SW480 (cell line): ENCODE results near the gene IQCN.

Experiments used
- DNase-seq: peaks from one replicate; pipeline ENCODE4 v3.0.0-alpha.2; 2016; ENCODE audit warnings: low spot score

The IQCN gene

DNA sequence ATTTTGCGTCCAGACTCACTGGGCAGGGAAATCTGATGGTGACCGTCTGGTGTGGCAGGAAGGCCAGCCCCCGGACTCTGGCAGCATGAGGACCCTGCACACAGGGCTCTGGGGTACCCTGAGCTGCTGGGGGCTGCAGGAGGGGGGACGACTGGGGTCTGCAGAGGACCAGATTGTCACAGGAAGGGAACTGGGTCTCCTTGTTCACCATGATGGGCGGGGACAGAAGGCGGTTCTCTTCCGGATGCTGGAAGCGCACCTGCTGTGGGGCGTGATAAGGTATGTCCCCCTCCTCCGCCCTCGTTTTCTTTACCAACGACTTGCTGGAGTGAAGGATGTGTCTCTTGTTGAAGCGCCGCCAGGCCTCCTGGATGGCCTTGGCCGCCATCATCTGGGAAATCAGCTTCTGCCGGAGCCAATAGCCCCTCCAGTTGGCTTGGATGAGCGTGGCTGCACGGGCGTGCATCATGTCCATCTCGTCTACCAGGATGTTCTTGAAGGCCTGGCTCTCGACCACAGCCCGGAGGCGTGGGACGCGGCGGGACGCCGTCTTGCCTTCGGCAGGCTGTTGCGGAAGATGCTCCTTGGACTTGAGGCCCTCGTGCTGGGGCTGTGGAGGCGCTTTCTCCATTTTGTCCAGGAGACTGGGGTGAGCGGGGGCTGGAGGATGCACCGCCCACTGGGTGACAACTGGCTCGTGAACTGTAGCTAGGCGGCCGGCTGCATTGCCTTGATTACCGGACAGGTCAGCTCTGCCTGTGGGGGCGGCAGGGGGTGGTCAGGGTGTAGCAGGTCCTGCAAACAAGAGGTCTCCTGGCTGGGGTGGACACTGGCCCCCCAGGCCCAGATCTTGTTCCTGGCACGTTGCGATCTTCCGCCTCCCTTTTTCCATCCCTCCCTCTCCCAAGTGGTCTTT is 7.2 kb downstream of the IQCN start:
- DNase-seq, result no peak

DNA sequence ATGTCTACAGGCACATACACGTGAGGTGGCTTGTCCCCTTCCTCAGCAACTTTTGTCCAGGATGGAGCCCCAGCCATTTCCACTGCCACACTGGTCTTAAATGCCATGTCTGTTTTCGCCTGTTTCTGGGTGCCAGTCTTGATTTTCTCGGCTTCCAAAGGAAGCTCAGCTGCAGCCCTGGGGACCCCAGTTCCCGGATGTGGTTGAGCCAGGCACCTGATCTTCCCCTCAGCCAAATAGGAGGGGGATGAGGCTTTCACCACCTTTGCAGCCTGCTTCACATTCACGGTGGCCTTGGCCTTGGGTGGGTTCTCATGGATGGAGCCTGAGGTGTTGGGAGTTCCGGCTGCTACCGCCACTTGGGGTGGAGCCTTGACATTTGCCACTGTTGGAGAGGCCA is 8.7 kb downstream of the IQCN start:
- DNase-seq, result no peak

DNA sequence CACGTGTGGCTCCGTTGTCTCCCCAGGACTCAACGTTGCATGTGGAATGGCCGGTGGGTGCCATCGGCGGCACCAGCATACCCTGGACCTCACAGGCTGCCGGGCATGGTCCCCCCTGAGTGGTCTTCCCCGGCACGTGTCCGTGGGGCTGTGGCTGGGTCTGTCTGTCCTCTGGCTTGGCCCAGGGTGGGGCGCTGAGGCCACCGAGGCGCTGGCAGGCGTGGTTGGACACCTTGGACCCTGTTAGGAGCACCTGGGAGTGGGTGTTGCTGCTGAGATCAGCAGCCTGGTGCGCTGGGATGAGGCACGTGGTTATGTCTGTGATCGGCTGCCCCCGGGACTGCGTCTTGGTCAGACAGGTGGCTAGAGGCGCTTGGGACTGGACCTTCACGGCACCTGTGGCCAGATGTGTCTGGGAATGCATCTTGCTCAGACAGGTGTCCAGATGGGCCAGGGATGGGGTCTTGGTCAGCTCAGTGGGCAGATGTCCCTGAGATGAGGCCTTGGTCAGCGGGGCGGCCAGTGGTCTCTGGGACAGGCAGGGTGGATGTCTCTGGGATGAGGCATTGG is 9.2 kb downstream of the IQCN start:
- no peak for DNase-seq

DNA sequence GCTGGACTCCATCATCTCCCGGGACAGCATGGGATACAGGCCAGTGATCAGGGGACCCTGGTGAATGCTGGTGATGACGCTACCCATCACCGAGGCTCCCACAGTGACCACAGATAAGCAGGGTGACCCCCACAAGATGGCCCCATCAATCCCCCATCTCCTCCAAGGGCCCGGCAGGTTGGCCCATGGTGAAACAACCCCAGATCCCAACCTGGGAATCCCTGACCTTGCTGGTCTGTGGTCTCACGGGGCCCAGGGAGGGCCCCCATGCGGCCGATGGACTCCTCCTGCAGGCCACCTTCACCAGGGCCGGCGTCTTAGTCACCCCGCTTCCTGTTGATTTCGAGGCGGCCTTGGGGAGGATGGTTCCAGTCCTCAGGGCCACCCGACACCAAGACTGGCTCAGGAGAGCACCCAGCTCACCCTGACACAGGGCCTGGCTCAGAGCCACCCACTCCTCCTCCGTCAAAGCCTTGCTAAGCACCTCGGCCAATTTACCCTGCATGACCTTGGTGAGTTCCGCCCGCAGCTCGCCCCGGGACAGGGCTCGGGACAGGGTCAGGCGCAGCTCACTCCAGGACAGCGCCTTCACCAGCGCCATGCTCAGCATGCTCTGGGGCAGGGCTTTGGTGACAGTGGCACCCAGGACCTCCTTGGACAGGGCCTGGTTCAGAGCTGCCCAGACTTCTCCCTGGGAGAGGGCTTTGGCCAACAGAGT is 10.0 kb downstream of the IQCN start:
- DNase-seq, result no peak

DNA sequence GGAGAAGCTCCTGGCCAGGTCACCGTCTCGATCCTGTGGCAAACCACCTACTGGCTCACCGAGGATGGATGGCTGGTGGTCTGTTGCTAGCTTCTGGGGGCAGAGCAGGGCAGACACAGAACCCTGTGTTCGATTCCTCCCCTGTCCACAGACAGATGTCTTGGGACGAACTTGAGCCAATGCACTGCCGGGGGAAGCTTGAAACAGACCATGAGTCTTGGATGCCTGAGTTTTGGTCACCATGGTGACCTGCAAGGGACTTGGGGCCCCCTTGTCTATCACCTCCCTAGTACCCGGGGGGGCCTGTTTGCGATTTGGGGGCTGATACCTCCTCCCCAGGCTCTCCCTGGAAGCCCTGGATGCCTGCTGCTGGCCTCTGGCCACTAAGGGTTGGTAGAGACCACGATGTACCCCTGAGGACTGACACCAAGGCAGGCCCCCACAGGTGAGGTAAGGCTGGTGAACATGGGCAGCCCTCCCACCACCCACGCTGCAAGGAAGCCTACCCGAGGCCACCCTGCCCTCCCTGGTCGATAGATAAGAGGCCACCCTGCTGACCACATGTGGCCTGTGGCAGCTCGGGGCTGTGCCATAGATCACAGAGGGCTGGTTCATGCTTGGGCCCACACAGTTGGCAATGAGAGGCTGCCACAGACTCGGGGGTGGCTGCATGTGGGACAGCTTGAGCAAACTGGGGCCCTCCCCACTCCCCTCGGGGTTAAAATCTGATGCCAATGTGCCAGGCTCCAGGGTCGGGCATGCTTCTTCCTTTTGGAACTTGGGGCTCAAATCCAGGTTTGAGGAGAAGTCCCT is 10.7 kb downstream of the IQCN start:
- DNase-seq, result no peak

DNA sequence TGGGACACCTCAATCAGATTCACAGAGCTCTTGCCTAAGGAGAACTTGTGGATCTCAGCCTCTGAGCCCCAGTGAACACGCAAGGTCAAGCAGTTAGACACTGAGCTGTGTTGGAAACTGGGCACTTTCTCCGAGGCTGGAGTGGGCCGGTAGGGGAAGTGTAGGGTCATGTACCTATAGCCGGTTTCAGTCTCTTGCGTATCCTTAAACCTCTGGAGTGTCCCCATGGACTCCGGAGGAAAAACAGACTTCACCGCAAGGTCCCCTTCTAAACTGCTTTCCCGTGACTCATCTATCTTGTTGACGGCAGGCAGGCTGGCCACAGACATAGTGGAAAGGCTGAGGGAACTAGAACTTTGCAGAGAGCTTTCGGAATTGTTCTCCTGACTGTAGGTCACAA is 11.3 kb downstream of the IQCN start:
- DNase-seq, result no peak

DNA sequence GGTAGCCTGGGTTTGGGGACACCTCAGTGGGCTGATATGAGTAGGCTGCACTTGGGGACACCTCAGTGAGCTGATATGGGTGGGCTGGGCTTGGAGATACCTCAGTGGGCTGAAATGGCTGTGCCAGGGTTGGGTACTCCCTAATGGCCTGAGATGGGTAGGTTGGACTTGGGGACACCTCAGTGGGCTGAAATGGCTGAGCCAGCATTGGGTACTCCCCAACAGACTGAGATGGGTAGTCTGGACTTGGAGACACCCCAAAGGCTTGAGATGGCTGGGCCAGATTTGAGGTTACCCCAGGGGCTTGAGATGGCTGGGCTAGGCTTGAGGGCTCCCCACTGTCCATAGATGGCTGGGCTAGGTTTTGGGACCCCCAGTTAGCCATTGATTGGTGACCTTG is 12.1 kb downstream of the IQCN start:
- no peak for DNase-seq

DNA sequence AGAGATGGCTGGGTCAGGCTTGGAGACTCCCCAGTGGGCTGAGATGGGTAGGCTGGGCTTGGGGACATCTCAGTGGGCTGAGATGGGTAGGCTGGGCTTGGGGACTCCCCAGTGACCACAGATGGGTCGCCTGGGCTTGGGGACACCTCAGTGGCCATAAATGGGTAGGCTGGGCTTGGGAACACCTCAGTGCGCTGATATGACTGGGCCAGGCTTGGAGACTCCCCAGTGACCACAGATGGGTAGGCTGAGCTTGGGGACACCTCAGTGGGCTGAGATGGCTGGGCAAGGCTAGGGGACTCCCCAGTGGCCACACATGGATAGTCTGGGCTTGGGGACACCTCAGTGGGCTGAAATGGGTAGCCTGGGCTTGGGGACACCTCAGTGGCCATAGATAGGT is 12.8 kb downstream of the IQCN start:
- DNase-seq, result no peak

DNA sequence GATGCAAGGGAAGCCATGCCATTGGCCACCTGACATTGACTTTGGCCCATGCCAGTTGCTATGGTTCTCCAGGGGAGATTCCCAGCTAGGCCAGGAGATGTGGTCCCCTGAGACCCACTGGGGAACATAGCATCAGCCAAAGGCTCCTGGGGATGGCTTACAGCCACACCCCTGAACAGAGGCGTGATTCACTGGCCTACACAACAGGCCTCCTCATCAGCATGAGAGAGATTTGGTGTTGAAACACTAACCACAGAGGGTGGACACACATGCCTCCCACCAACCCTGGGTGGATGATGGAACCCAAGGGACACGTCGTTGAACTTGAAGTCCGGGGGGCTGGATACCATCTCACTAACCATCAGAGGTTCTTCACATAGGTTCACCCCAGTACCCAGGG is 14.4 kb downstream of the IQCN start:
- no peak for DNase-seq

DNA sequence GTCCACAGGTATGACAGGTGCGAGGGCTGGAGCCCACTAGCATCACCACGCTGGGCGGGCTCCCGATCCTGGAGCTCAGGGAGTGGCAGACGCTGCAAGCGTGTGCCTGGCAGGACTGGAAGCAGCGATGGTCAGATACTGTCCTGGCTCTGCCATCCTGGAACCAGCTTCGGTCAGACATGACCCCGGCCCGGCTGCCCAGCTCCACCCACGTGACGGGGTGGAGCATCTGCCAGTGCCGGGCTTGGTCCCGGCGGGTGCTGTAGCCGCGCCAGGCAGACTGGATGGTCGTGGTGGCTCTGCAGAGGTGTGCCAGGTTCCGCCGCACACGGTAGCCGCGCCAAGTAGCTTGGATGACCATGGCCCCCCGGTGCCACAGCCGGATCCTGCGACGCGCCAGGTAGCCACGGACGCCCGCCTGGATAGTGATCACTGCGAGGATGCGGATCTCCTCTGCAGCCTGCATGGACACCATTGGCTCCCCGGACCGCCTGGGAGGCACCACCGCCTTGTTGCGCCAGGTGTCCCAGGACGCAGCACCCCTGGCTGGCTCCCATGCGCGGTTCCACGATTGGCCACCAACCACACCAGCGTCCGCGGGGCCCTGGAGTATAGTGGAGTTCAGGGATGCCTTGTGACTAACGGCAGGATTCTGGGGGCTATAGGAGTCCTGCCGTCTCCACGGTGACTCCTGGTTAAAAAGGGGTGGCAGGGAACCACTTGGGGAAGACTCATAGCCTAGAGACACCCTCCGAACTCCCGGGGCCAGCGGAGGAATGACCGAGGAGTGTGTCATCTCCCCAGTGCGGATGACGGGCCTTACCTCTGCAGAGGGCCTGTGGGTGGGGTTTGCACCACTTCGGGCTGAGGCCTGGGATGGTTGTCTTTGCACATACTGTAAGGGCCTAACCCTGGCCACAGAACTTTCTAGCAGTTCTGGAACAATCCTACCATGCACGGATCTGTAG is 16.5 kb downstream of the IQCN start:
- DNase-seq, result no peak

DNA sequence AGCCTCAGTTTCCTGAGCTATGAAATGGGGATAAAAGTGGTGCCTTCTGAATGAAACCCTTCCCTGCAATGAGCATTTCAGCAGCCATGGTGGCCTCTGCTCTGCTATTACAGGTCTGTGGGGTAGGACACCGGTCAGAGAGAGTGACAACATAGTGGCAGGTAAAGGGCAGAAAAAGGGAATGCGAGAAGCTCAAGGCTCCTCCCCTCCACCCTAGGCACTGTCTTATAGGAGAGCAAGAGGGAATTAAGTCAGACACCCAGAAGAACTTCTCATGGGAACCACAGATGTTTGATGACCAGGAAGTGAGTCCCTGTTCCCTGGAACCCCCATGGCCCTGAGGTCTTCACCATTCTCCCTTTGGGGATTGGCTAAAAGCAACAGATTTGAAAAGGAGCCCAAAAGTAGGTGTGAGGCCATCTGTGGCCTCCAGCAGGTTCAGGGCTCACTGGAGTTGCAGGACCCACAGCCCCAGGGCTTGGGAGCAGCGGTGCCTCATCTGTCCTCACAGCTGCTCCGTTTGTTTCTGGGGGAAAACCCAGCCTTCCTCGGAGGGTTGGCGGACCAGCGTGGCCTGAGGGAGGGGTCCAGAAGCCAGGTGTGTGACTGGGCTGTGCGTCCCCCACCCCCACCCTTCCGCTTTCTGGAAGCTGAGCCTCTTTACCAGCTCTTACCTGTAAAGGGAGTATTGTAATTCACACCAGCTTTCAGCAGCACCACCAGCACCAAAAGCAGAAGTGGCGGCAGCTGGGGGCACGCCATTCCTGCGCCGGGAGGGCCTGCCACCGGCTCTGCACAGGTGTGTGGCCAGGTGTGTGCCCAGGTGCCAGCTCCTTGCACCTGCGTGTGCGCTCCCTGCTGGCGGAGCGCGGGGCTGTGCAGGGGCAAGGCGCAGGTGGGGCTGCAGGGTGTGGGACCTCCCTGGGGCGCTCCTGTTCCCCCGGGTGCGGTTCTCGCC is 19.4 kb downstream of the IQCN start:
- peak; percentile 39 for DNase-seq

DNA sequence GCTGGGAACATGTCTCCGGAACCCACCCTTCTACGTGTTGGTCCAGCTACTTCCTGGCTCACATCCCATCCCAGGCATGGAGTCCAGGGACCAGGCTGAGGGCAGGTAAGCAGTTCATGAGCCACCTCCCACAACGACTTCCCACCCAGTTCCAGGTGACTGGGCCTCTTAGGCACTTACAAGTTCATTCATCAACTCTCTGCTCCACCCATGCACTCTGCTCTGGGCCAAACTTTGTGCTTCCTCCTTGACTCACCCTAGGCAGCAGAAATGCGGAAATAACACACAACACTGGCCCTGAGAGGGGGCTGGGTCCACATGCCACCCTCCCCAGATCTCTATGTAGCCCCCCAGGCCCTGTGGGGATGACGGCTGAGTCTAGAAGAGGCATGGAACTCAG is 20.5 kb downstream of the IQCN start:
- no peak for DNase-seq

DNA sequence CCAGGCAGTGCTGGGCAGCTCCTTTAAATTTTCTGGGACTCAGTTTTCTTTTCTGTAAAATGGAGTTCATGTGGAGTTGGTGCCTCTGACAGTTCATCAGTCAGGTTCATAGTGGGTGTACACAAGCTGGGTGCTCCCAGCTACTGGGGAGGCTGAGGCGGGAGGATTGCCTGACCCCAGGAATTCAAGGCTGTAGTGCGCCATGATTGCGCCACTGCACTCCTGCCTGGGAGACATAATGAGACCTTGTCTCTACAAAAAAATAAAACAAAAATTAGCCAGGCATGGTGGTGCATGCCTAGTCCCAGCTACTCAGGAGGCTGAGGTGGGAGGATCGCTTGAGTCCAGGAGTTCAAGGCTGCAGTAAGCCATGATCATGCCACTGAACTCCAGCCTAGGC is 21.1 kb downstream of the IQCN start:
- DNase-seq, result no peak

DNA sequence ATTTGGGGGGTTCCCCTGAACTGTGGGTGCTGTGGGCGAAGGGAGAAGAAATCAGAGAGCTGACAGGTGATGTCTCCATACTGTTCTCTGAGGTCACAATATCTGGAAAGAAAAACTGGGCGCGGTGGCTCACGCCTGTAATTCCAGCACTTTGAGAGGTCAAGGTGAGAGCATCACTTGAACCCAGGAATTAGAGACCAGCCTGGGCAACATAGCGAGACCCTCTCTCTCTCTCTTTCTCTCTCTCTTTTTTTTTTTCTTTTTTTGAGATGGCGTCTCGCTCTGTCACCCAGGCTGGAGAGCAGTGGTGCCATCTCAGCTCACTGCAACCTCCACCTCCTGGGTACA is 21.9 kb downstream of the IQCN start:
- no peak for DNase-seq

DNA sequence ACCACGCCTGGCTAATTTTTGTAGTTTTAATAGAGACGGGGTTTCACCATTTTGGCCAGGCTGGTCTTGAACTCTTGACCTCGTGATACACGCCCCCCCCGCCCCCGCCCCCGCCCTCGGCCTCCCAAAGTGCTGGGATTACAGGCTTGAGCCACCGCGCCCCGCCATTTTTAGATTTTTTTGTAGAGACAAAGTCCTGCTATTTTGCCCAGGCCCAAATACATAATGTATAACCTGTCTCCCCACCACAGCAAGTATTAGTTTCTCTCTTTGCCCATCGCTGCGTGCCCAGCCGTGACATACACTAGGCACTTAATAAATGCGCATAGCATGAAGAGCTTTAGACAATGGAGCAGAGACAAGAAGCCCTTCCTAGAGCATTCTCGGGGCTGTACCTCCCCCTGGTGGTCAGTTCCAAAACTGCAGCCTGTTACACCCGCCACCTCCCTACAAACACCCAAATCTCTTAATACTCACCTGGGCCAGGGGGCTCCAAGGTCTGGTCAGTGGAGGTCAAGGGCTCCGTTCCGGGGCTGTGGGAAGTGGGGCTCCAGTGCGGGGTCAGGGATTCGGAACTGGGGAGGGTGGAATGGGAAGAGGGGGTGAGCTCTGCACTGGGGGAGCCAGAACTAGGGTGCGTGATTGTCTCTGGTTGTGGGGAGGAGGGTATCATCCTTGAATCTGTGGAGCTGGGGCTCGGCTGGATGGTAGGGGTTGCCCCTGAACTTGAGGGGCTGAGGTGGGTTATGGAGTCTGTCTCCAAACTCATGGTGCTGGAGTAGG is 22.5 kb downstream of the IQCN start:
- DNase-seq, result peak; percentile 75

DNA sequence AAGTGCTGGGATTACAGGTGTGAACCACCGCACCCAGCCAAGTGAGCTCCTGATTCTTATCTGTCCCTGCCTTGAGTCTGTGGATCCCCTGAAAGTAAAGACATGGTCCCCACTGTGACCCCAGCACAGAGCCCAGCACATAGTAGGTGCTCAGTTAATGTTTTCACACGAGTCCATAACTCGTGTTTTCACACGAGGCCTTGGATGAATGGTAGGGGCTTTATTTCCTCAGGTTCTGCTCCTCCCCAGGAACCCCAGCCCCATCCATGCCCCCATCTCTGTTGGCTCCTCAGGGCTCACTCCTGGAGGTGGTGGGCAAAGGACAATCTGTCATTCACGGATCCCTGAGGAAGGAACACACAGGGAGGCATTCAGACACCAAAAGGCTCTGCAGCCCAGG is 24.4 kb downstream of the IQCN start:
- DNase-seq, result no peak

DNA sequence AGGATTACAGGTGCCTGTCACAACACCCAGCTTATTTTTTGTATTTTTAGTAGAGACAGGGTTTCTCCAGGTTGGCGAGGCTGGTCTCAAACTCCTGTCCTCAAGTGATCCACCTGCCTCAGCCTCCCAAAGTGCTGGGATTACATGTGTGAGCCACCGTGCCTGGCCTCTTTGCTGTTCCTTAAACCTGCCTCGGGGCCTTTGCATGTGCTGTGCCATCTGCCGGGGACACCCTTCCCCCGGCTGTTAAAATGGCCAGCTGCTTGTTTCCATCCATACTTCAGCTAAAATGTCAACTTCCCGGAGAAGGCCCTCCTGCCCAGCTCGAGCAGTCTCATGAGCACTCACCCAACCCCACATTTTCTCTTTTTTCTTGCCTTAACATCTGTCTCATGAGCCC is 29.0 kb downstream of the IQCN start:
- no peak for DNase-seq

DNA sequence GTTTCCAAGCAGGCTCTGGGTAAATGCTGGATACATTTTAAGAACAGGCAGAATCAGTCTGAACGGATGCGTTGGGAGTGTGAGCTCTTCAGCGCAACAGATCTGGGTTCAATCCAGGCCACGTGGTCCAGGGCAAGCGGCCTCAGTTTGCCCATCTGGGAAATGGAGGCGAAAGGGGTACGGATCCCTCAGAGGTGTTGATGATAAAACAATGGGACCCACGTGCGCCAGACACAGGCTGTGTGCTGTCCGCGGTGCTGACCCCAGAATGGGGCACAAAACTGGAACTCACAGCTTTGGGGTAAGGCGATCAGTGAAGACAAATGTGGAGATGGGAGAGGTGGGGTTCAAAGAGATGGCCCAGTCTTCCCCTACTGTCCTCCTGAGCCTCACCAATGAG is 34.9 kb downstream of the IQCN start:
- no peak for DNase-seq

DNA sequence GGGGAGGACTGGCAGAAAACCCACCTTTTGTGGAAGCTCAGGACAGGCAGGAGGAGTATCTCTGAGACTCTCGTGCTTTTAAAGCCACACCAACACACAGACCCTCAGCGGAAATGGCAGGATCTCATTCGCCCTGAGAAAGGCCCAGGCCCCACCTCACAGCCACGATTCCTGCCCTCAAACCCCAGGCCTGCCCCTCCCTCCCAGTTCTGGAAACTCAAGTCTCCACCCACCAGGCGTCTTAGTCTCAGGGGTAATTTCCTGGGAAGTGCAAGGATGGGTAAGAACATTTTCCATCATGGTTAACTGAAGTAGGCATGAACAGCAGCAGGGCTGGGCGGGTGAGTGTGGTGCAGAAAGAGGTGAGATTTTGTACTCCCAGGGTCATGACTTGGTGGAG is 40.1 kb downstream of the IQCN start:
- no peak for DNase-seq
